Measurements from ENCODE around the gene C11orf91.

Gene C11orf91

GRCh38 chr11:33659370-33660139, 41.1 kb downstream of the C11orf91 start:
- H3K4me1 ChIP-seq (ENCODE audit: control insufficient read depth in 1 of 2, insufficient read depth in 1 of 2, low read depth in 1 of 2, low read length in 1 of 2), result no peaks in the 10 kb centered on the region
- TF ChIP-seq, protein P1, sequence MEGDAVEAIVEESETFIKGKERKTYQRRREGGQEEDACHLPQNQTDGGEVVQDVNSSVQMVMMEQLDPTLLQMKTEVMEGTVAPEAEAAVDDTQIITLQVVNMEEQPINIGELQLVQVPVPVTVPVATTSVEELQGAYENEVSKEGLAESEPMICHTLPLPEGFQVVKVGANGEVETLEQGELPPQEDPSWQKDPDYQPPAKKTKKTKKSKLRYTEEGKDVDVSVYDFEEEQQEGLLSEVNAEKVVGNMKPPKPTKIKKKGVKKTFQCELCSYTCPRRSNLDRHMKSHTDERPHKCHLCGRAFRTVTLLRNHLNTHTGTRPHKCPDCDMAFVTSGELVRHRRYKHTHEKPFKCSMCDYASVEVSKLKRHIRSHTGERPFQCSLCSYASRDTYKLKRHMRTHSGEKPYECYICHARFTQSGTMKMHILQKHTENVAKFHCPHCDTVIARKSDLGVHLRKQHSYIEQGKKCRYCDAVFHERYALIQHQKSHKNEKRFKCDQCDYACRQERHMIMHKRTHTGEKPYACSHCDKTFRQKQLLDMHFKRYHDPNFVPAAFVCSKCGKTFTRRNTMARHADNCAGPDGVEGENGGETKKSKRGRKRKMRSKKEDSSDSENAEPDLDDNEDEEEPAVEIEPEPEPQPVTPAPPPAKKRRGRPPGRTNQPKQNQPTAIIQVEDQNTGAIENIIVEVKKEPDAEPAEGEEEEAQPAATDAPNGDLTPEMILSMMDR (IDR thresholded peaks at IDR 0.05), result no peak
- H3K27me3 ChIP-seq, result peaks cover 46% of the 10 kb centered on the region
- no peak overlapping the region for H3K4me3 ChIP-seq (ENCODE audit: low read depth in 1 of 2, low read length in 1 of 2)
- no peaks in the 10 kb centered on the region for H3K36me3 ChIP-seq
- H3K27ac ChIP-seq, result no peak overlapping the region
- no peaks in the 10 kb centered on the region for H3K9me3 ChIP-seq

GRCh38 chr11:33658195-33658900, 42.3 kb downstream of the C11orf91 start:
- TF ChIP-seq, protein P1 (IDR thresholded peaks at IDR 0.05), result no peak
- no peaks in the 10 kb centered on the region for H3K4me1 ChIP-seq (ENCODE audit: control insufficient read depth in 1 of 2, insufficient read depth in 1 of 2, low read depth in 1 of 2, low read length in 1 of 2)
- no peak overlapping the region for H3K27ac ChIP-seq
- H3K27me3 ChIP-seq, result peaks cover 40% of the 10 kb centered on the region
- no peaks in the 10 kb centered on the region for H3K9me3 ChIP-seq
- H3K36me3 ChIP-seq, result no peaks in the 10 kb centered on the region
- H3K4me3 ChIP-seq (ENCODE audit: low read depth in 1 of 2, low read length in 1 of 2), result no peak overlapping the region

DNA sequence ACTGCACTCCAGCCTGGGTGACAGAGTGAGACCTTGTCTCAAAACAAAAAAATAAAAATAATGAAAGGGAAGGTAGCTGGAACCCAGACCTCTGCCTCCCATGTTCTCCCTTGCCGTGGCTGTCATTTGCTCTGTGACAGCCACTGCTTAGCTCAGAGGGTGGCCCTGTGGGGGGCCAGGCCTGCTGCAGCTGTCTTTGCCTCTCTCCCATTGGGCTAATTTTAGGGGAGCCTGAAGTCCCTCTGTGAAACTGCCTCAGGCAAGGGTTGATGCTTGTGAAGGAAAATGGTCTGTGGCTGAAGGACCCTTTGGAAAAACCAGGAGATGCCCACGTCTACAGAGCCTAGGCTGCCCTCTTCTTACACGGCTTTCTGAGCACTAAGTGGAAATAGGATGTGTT, 42.9 kb downstream of the C11orf91 start:
- Histone ChIP-seq H3K27me3 (peaks cover 39% of the 10 kb centered on the region), H3K4me1 (ENCODE audit: control insufficient read depth in 1 of 2, insufficient read depth in 1 of 2, low read depth in 1 of 2, low read length in 1 of 2) (no peaks in the 10 kb centered on the region), H3K4me3 (ENCODE audit: low read depth in 1 of 2, low read length in 1 of 2) (no peak overlapping the region), H3K9me3 (no peaks in the 10 kb centered on the region), H3K27ac (no peak overlapping the region), H3K36me3 (no peaks in the 10 kb centered on the region)
- TF ChIP-seq, protein P1 (IDR thresholded peaks at IDR 0.05), result no peak

GRCh38 chr11:33656768-33657167, 43.9 kb downstream of the C11orf91 start:
- Histone ChIP-seq H3K27ac (no peak overlapping the region), H3K9me3 (no peaks in the 10 kb centered on the region), H3K27me3 (peaks cover 41% of the 10 kb centered on the region), H3K36me3 (no peaks in the 10 kb centered on the region), H3K4me1 (ENCODE audit: control insufficient read depth in 1 of 2, insufficient read depth in 1 of 2, low read depth in 1 of 2, low read length in 1 of 2) (no peaks in the 10 kb centered on the region), H3K4me3 (ENCODE audit: low read depth in 1 of 2, low read length in 1 of 2) (no peak overlapping the region)
- TF ChIP-seq, protein P1 (IDR thresholded peaks at IDR 0.05), result no peak

GRCh38 chr11:33655842-33656600, 44.6 kb downstream of the C11orf91 start:
- H3K27ac ChIP-seq, result no peak overlapping the region

More at GRCh38 chr11:33655842-33656600, 44.6 kb downstream of the C11orf91 start:
- Histone ChIP-seq H3K27me3 (peaks cover 47% of the 10 kb centered on the region), H3K4me3 (ENCODE audit: low read depth in 1 of 2, low read length in 1 of 2) (no peak overlapping the region), H3K36me3 (no peaks in the 10 kb centered on the region), H3K9me3 (no peaks in the 10 kb centered on the region), H3K4me1 (ENCODE audit: control insufficient read depth in 1 of 2, insufficient read depth in 1 of 2, low read depth in 1 of 2, low read length in 1 of 2) (no peaks in the 10 kb centered on the region)
- TF ChIP-seq, protein P1 (IDR thresholded peaks at IDR 0.05), result no peak
